Bronchial epithelial cell (primary cell): ENCODE data around the gene TMED9. TPM values are rescaled to one million over a fixed set of nuclear protein-coding genes. Genes with fewer than 3 reads are reported as not detected.

Source experiments
- total RNA-seq: library from RNA; depleted of rRNA; stranded (reverse); fragments of >200 nt; gene quantifications from 2 replicates; pipeline ENCODE4 v1.2.1, GENCODE V29; 2014

TMED9 gene
- total RNA-seq, 1 donor from 2014 or later: 184 TPM

Other genes starting within 250 kb of the TMED9 start
- 362 and 444 TPM in 2 replicates for gene LMAN2, start 240.5 kb upstream of the TMED9 start, total RNA-seq
- gene RGS14, start 234.3 kb upstream of the TMED9 start, total RNA-seq: 6.8 and 8.4 TPM in 2 replicates
- gene SLC34A1, start 207.8 kb upstream of the TMED9 start, total RNA-seq: not detected in 2 replicates
- gene PFN3, start 191.5 kb upstream of the TMED9 start, total RNA-seq: not detected in 2 replicates
- gene F12, start 182.6 kb upstream of the TMED9 start, total RNA-seq: 5.0 and 7.9 TPM in 2 replicates
- gene GRK6, start 165.5 kb upstream of the TMED9 start, total RNA-seq: 22.9 and 41.1 TPM in 2 replicates
- 3.1 and 5.0 TPM in 2 replicates for gene PRR7, start 145.4 kb upstream of the TMED9 start, total RNA-seq
- 58.7 and 71.7 TPM in 2 replicates for gene DBN1, start 118.6 kb upstream of the TMED9 start, total RNA-seq
- gene PDLIM7, start 94.6 kb upstream of the TMED9 start, total RNA-seq: 19.5 and 26.2 TPM in 2 replicates
- gene DOK3, start 82.4 kb upstream of the TMED9 start, total RNA-seq: 0.53 and 1.4 TPM in 2 replicates
- 108 and 250 TPM in 2 replicates for gene DDX41, start 75.2 kb upstream of the TMED9 start, total RNA-seq
- gene FAM193B, start 37.6 kb upstream of the TMED9 start, total RNA-seq: 14.0 and 17.2 TPM in 2 replicates
- gene B4GALT7, start 7.9 kb downstream of the TMED9 start, total RNA-seq: 35.8 and 36.9 TPM in 2 replicates
- gene FAM153A, start 190.7 kb downstream of the TMED9 start, total RNA-seq: 0.26 and 0.64 TPM in 2 replicates